ENCODE data around the gene TAF1D.
"Not testable (repeated sequence)": the region's sequence is repeated elsewhere in the genome, so short reads cannot be mapped to it uniquely, and the experiment has no call there.

Gene TAF1D, protein sequence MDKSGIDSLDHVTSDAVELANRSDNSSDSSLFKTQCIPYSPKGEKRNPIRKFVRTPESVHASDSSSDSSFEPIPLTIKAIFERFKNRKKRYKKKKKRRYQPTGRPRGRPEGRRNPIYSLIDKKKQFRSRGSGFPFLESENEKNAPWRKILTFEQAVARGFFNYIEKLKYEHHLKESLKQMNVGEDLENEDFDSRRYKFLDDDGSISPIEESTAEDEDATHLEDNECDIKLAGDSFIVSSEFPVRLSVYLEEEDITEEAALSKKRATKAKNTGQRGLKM

DNA sequence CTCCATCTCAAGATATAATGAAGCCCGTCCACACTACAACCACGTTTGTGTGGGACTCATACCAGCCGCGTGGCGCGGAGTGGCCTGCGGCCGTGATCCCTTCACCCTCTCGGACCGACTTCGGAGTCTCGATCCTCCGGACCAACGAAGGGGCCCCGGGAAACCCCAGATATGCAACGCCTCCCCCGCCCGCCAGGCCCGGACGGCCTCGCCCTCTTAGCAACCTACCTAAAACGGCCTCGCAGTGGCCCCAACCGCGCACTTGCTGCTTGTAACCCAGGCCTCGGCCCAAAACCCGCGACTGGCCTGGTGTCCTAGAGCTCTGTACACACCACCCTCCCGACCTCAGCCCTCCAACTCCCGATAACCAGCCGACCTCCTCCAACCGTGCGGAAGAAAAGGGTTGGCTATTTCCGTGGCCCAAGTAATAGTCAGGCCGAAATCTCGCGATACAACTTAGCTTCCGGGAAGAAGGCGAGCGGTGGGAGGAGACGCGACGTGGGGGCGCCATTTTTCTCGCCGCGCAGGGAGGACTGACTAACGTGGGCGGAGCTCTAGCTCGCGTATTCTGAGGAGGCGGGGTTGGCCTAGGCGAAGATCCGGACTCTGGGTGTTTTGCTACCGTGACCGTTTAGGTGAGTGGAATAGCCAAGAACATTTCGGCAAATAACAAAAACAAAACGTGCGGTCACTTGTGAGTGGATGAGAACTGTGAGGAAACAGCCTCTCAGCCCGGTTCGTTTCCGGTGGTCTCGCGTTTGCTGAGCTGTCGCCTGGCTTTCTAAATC is at the start of gene TAF1D, which contains the start of gene C11orf54:
Gene TAF1D, minus strand, starts transcription at position 402 of the 788 bp plus-strand sequence. CDS start 2,191 bp downstream, outside the sequence.
Gene C11orf54, plus strand, starts transcription at position 579 of the 788 bp plus-strand sequence. CDS start 5,722 bp downstream, outside the sequence.
- peak; percentile 100 for DNase-seq

DNA sequence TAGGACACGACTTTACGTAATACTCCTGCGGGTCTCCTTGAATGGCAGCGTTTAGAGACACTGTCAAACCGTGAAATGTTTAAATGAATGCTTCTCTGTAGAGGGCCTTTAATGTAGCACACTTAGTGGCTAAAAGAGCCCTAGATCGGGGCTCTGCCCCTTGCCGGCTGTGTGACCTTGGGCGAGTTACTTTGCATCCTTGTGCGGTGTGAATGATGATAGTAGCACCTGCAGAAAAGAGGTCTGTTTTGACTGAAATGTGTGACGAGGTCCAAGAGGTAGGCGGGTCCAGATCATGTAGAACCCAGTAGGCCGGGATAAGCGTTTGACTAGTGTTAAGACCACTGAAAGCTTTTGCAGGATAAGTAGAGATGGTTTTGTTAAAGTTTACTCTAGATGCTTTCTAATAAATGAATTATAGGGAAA is 43.7 kb upstream of the TAF1D start:
- DNase-seq: peak; percentile 62

DNA sequence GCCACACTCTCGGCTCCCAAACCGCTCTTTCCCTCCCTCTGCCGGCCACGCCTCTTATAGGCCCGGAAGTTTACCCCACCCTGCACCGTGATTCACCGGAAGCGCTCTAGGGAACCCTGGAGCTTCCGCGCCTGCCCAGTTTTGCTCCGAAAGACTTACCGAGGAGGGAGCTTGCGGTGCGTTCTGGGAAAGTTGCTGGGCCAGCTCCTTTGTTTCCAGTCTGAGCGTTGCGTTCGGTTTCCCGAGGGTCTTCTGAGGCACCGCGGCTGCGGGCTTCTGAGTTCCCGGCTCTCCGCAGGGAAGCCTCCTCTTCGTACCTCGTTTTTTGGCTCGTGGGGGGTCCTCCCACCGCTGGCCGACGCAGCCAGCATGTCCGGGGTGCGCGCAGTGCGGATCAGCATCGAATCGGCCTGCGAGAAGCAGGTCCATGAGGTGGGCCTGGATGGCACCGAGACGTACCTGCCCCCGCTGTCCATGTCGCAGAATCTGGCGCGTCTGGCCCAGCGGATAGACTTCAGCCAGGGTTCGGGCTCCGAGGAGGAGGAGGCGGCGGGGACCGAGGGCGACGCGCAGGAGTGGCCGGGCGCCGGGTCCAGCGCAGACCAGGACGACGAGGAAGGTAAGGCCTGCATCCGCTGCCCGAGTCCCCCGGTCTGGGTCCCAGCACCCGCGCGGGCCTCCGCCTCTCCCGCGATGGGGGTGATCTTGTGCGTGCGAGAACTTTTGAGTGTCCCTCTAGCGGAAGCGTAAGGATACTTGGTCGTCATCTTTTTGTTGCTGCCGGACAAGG is 43.0 kb upstream of the TAF1D start, which contains the start of gene MED17:
Gene MED17, plus strand, starts transcription at position 138 of the 790 bp plus-strand sequence. Its CDS starts 232 bp downstream, at position 370.
- peak; percentile 99 for DNase-seq

DNA sequence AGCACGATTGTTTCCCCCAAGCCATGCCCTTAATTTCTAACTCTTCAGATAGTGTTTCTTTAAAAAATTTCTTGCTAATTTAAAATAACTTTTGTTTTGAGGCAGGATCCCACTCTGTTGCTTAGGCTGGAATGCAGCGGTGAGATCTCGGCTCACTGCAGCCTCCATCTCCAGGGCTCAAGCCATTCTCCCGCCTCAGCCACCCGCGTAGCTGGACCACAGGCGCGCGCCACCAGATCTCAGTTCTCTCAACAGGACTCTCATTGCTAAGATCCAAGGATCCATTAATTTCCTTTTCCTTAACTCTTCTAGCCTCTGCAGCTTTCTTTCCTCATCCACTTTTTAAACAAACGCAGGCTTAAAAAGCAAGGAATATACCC is 42.5 kb upstream of the TAF1D start:
- no peak for DNase-seq

DNA sequence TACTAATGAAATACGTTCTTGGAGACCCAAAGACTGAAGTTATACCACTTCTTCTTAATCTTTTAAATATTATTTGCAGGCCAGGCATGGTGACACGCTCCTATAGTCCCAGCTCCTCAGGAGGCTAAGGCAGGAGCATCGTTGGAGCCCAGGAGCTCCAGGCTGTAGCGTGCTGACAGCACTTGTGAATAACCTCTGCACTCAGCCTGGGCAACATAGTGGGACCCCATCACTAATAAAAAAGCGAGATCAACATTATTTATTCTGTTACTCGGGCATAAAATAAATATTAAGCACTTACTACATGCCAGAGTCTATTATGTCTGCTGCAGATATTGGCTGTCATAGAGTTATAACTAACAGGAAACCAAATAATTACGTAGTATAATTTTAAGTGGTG is 42.1 kb upstream of the TAF1D start:
- no peak for DNase-seq

DNA sequence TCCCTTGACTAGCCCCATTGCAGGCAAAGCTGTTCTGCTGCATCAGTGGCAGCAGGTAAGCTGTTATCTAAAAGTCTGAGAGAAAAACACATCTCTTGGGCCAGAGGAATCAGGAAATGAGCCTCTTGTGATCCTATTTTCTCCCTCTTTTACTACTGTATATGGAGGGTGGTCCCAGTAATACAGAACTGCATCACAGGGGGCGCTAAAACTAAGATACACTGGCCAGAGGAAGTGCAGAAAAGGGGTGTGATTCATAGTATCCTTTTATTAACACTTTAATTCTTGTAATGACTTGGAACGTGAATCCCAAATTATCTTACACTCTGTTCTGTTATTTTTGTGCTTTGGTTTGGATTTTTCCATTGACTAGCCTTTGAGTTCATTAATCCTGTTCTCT is 34.0 kb upstream of the TAF1D start:
- DNase-seq: peak; percentile 39

DNA sequence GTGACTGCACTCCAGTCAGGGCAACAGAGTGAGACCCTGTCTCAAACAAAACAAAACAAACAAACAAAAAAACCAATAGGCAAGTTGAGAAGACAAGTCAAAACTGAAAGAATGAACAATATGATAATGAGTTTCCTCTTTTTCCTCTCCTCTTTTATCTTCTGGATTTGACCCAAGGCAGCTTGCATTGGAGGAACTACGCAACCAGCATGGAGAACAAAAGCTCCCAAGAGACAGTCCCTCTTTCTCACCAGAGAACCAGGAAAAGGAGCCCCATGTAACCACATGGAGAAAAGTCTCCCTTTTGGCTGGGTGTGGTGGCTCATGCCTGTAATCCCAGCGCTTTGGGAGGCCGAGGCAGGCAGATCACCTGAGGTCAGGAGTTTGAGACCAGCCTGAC is 33.3 kb upstream of the TAF1D start:
- not testable (repeated sequence) for DNase-seq

DNA sequence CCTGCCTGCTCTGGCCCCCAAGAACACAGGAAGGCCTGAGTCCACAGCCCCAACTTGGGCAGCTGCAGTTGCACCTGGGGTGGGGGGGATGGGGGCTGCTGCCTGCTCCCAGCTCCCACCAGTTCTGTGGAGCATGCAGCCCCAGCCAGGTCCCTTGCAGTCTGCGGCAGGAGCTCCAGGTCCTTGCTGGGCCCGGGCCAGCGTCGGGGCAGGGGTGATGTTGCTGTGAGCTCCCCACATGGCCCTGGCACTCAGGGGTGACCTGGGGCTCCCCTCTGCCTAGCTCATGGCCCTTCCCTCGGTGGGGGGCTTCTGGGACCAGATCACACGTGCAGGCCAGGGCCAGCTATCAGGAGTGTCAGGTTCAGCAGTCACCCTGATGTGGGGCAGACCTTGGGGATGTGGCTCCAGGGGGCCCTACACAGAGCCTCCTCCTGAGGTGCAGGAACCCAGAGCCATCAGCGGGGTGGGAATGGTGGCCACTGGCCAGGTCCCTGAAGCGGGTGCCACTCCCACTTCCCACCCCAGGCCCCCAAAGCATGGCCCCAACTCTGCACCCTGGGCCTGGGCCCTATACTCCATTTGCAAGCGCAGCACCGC is 32.4 kb upstream of the TAF1D start:
- DNase-seq: no peak

DNA sequence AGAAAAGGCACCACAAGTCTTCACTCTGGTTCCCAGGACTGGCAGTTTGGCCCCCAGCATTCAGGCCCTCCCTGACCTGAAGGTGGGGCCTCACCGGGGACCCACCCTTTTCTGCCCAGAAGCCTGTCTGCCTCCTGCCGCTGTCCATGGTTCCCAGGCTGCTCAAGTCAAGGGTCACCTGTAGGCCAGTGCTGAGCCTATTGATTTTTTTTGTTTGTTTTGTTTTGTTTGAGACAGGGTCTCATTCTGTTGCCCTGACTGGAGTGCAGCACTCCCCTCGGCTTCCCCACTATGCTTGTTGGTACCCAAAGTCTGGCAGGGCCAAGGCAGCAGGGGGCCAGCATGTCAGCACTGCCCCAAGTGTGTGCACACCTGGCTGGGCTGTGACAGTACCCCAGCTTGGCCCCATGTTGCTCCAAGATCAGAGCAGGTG is 31.8 kb upstream of the TAF1D start:
- DNase-seq: no peak

DNA sequence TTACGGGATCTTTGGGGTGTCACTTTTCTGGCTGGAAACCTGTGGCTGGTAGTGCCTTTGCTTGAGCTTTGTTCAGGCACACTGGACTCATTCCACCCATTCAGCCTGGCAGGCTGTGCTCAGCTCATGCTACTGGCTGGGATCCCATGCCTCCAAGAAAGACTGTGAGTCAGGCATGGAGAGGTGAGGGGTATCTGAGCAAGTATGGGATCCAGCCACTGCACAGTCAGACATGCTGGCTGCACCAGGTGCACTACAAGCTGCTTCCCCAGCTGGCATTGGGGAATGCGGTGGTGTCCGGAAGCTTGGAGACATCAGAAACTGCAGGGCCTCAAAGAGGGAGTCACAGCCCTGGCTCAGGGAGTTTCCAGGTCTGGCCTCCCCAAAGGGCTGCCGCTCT is 30.8 kb upstream of the TAF1D start:
- no peak for DNase-seq

DNA sequence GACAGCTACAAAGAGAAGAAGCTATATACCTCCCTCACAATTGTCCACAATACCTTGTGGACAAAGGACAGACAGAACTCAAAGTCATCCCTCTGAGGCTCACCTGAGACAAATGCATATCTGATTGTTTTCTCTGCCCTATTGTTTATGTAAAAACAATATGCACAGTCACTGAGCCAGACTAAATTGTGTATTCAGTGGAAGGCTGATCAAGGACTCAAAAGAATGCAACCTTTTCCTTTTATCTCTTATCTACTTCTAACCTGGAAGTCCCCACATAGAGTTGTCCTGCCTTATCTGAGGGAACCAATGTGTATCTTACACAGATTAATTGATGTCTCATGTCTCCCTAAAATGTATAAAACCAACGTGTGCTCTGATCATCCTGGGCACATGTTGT is 28.9 kb upstream of the TAF1D start:
- DNase-seq: no peak

DNA sequence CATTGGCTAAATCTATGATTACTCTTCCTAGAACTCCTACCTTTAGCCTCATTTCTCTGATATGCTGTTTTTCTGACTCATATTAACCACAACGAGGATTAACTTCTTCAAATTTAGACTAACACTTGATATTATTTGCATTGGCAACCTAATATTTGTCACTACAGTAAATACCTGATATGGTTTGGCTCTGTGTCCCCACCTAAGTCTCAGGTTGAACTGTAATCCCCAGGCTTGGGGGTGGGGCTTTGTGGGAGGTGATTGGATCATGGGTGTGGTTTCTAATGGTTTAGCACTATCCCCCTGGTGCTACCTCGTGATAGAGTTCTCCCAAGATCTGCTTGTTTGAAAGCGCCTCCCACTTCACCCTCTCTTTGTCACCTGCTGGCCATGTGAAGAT is 25.7 kb upstream of the TAF1D start:
- DNase-seq: peak; percentile 61

DNA sequence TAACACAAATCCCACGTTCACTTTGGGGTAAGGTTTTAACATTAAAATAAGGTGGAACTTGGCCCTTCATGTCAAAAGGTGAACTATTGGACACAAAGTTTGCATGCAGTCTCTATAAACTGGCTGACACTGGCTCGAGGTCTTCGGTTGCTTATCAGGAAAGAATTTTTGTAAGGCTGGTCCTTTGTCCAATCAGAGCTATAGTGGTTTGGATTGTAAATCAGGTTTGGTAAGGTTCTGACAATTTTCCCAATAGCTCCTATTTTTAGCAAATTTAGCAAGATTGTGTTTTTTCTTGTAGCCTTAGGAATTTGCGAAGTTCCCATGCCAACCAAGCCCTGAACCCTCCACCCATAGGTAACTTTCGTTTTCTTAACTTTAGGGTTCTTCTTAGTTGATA is 25.2 kb upstream of the TAF1D start:
- DNase-seq: no peak

DNA sequence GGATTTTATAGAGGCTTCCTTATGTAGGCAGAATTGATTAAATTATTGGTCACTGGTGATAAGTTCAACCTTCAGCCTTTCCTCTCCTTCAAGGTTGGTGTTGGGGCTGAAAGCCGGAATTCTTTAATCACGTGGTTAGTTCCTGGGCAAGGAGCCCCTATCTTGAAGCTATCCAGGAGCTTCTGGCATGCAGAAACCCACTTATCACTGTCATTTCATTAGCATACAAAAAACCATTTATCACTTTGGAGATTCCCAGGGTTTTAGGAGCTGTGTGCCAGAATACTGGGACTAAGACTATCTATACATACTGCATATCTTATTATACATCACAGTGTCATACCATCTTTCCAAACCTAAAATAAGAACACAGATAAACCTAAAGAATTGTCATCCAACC is 24.3 kb upstream of the TAF1D start:
- no peak for DNase-seq

DNA sequence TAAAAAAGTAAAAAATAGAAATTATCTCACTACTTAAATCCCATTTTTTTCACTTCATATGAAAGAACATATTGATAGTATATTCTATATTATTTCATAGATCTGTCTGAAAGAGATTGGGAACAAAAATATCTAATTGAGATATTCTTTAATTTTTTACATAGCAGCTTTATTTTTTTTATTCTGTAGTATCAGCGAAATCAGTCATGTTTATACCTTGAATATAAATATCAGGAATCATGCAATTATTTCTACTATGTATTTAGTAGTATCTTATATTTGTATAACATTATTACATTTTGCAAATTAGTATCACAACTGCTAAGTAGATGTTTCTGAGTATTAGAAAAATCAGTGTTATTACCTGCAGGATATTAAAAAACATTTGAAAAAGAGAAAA is 20.6 kb upstream of the TAF1D start:
- no peak for DNase-seq

DNA sequence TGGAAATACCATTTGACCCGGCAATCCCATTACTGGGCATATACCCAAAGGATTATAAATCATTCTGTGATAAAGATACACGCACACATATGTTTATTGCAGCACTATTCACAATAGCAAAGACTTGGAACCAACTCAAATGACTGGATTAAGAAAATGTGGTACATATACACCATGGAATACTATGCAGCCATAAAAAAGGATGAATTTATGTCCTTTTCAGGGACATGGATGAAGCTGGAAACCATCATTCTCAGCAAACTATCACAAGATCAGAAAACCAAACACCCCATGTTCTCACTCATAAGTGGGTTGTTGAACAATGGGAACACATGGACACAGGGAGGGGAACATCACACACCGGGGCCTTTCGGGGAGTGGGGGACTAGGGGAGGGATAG is 17.8 kb upstream of the TAF1D start:
- DNase-seq: not testable (repeated sequence)

DNA sequence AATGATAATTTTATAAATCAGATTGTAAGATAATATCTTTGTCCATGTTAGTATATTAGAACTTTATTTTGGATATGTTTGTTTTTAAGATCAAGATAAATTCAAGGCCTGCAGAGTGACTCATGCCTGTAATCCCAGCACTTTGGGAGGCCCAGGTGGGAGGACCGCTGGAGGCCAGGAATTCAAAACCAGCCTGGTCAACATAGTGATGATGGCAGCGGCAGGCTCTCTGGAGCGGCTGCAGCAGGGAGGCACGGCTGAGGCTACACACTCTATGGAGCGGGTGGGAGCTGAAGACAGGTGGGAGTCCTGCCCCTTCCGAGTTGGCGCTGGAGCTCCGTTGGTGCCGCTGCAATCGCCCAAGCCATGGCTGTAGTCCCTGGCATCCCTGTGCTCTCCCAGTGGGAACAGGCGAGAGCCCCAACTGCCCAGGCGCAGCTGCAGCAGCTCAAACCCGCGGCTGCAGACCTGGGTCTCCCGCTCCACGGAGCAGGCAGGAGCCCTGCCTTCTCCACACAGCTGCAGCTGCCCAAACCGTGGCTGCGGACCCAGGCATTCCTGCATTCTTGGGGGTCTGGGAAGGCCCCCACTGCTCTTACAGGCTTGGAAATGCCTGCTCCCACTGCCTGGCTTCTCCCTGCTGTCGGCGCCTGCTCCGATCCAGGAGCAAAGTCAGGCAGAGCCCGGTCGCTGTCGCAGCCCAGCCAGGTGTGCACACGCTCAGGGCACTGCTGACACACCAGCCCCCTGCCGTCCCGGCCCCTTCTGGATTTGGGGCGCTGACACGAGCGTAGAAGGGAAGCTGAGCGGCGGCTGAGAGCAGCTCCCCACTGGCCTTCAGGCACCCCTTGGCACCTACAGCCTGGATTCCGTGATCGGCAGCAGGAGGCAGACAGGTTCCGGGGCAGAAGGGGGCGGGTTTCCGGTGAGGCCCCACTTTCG is 16.9 kb upstream of the TAF1D start:
- DNase-seq: no peak

DNA sequence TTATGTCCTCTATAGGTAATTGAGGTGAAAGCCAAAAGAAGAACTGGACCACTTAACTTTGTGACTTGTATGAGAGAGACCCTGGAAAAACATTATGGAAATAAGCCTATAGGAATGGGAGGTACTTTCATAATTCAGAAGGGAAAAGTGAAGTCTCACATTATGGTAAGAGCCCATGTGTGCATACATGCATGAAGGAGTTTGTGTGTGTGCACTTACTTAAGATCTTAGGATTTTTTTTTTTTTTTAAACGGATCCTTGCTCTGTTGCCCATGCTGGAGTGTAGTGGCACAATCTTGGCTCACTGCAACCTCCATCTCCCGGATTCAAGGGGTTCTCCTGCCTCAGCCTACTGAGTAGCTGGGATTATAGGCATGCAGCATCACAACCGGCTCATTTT is 16.0 kb upstream of the TAF1D start:
- no peak for DNase-seq

DNA sequence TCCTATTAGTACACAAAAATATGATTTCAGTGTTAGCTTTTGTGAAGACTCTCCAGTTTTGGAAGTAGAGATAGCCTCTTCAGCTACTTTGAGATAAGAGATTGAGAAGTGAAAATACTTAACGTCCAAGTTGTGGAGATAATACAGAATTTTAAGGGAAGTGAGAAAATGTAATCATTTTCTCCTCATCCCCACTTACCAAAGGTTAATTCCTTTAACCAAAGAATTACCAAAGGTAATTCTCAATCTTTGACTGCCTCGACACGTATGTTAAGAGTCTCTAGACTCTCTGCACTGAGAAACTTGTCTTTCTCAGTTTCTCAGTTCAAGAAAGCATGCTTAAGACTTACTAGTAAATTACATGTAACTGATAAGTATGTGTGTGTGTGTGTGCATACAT is 15.5 kb upstream of the TAF1D start:
- no peak for DNase-seq

DNA sequence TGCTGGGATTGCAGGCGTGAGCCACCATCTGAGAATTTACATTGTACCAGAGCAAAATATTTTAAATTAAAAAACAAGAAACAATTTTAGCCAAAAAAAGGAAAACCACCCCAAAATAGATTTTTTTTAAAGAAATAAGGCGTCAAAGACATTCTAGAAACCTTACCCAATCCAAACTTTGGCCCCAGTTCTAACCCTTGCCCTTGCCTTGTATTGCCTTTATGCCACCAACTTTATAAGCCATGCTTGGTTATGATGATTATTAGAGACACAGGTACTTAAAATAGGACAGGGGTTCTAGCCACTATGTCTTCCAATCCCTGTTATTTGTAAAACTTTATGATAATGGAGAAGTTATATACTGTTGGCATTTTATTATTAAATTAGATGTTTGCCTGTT is 11.9 kb upstream of the TAF1D start:
- no peak for DNase-seq

DNA sequence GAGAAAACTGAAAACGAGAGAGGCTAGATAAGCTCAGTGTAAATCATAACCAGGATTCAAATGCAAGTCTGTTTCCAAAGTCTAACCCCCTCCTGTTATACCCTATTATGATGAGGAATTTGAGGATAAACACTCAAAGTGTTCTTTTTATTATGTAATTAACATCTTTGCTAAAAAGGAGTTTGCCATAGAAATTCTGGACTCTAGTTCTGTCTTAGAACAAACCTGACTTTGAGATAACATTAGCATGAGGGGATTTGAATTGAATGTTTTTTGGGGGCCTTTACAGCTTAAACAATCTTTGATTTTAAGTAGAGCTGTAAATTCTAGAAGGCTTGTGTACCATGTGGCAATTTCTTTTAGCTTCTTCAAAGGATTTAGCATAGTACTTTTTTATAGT is 9.7 kb upstream of the TAF1D start:
- no peak for DNase-seq

DNA sequence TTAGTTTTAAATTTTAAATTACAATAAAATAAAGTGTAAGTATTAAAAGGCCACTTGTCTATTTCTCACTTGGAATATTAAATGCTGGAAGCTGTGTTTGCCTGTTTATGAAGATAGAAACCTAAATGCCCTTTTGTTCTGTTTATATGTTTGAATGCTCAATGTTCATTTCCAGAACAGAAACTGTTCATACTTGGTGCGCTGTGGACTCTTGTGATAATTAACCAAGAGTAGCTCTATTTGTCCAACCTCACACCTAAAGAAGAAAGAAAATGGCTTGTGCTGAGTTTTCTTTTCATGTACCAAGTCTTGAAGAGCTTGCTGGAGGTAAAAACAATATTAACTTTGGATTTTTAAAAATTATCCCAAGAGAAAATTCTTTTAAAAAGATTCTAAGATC is 5.8 kb upstream of the TAF1D start:
- no peak for DNase-seq

Measured in DMS53 (cell line).